Upper lobe of left lung (tissue), 4 donors: ENCODE results near the gene PMIS2.

Source experiments
- CTCF ChIP-seq, 6 experiments: fragments of 450-650 bp in 4 of 6; fragments of 200-600 bp in 2 of 6; sonication (generic) in 2 of 6; IDR thresholded peaks; one replicate each; pipeline ENCODE4 v1.5.1; 2016 to 2019; ENCODE audit warnings: antibody characterized with exemption in 6 of 6
- POLR2A ChIP-seq, 4 donors: fragments of 450-650 bp; IDR thresholded peaks; one replicate each; pipeline ENCODE4 v1.5.1; 2016 to 2017; ENCODE audit warnings: antibody characterized with exemption in 4 of 4, mild to moderate bottlenecking in 2 of 4

- no peak for TF ChIP-seq CTCF (IDR thresholded peaks at IDR 0.05)
- no peak for TF ChIP-seq POLR2A (IDR thresholded peaks at IDR 0.05)
Observed at GRCh38 chr19:35539850-35540249, 46.1 kb upstream of the PMIS2 start.
